ENCODE measurements around the gene CLPSL2. TPM values are rescaled to one million over a fixed set of nuclear protein-coding genes. Genes with fewer than 3 reads are reported as not detected.

The CLPSL2 gene
- total and polyA plus RNA-seq, 2 donors = 0.09 TPM; not detected in 1

- no peak overlapping the region for H3K4me3 ChIP-seq (ENCODE audit: low read length in 2 of 2)
- H3K27me3 ChIP-seq (ENCODE audit: control insufficient read depth in 2 of 2, insufficient read depth in 1 of 2, low read length in 1 of 2) = no peaks in the 10 kb centered on the region
- no peaks in the 10 kb centered on the region for H3K9me3 ChIP-seq (ENCODE audit: control insufficient read depth in 2 of 2, insufficient read depth in 1 of 2, low read length in 1 of 2)
- no peaks in the 10 kb centered on the region for H3K36me3 ChIP-seq (ENCODE audit: control insufficient read depth in 2 of 2, insufficient read depth in 2 of 2, low read length in 1 of 2)
- no peak overlapping the region for H3K27ac ChIP-seq (ENCODE audit: low read depth in 1 of 2, low read length in 1 of 2)
- H3K4me1 ChIP-seq (ENCODE audit: control insufficient read depth in 2 of 2, insufficient read depth in 2 of 2, low read length in 2 of 2) = no peaks in the 10 kb centered on the region
- 85% methylated on average over 8 of the region's 8 CpGs for WGBS
- no peak for DNase-seq (ENCODE audit: low read depth in 6 of 9, low spot score in 9 of 9)
These were observed 33.6 kb upstream of the CLPSL2 start for GRCh38 chr6:35742842-35743241.

- no peaks in the 10 kb centered on the region for H3K36me3 ChIP-seq (ENCODE audit: control insufficient read depth in 2 of 2, insufficient read depth in 2 of 2, low read length in 1 of 2)
- 94% methylated on average over 7 of the region's 7 CpGs for WGBS
- no peak for DNase-seq (ENCODE audit: low read depth in 6 of 9, low spot score in 9 of 9)
- no peaks in the 10 kb centered on the region for H3K27me3 ChIP-seq (ENCODE audit: control insufficient read depth in 2 of 2, insufficient read depth in 1 of 2, low read length in 1 of 2)
- H3K4me3 ChIP-seq (ENCODE audit: low read length in 2 of 2) = no peak overlapping the region
- no peak overlapping the region for H3K27ac ChIP-seq (ENCODE audit: low read depth in 1 of 2, low read length in 1 of 2)
- H3K4me1 ChIP-seq (ENCODE audit: control insufficient read depth in 2 of 2, insufficient read depth in 2 of 2, low read length in 2 of 2) = no peaks in the 10 kb centered on the region
- H3K9me3 ChIP-seq (ENCODE audit: control insufficient read depth in 2 of 2, insufficient read depth in 1 of 2, low read length in 1 of 2) = peaks cover 0 to 5% of the 10 kb centered on the region in 2 donors
These were observed 30.9 kb upstream of the CLPSL2 start for GRCh38 chr6:35745509-35745908.

- no peaks in the 10 kb centered on the region for H3K4me1 ChIP-seq (ENCODE audit: control insufficient read depth in 2 of 2, insufficient read depth in 2 of 2, low read length in 2 of 2)
- no peaks in the 10 kb centered on the region for H3K36me3 ChIP-seq (ENCODE audit: control insufficient read depth in 2 of 2, insufficient read depth in 2 of 2, low read length in 1 of 2)
- no peak overlapping the region for H3K4me3 ChIP-seq (ENCODE audit: low read length in 2 of 2)
- no peaks in the 10 kb centered on the region for H3K27me3 ChIP-seq (ENCODE audit: control insufficient read depth in 2 of 2, insufficient read depth in 1 of 2, low read length in 1 of 2)
- no peak overlapping the region for H3K27ac ChIP-seq (ENCODE audit: low read depth in 1 of 2, low read length in 1 of 2)
- DNase-seq (ENCODE audit: low read depth in 6 of 9, low spot score in 9 of 9) = no peak
- WGBS = 96% methylated on average over 3 of the region's 3 CpGs
- H3K9me3 ChIP-seq (ENCODE audit: control insufficient read depth in 2 of 2, insufficient read depth in 1 of 2, low read length in 1 of 2) = peaks cover 0 to 5% of the 10 kb centered on the region in 2 donors
These were observed 29.9 kb upstream of the CLPSL2 start for GRCh38 chr6:35746516-35746915.

- H3K27ac ChIP-seq (ENCODE audit: low read depth in 1 of 2, low read length in 1 of 2) = no peak overlapping the region
- DNase-seq (ENCODE audit: low read depth in 6 of 9, low spot score in 9 of 9) = no peak
- H3K9me3 ChIP-seq (ENCODE audit: control insufficient read depth in 2 of 2, insufficient read depth in 1 of 2, low read length in 1 of 2) = peaks cover 0 to 5% of the 10 kb centered on the region in 2 donors
- H3K4me3 ChIP-seq (ENCODE audit: low read length in 2 of 2) = no peak overlapping the region
- no peaks in the 10 kb centered on the region for H3K4me1 ChIP-seq (ENCODE audit: control insufficient read depth in 2 of 2, insufficient read depth in 2 of 2, low read length in 2 of 2)
- H3K36me3 ChIP-seq (ENCODE audit: control insufficient read depth in 2 of 2, insufficient read depth in 2 of 2, low read length in 1 of 2) = no peaks in the 10 kb centered on the region
- WGBS = 99% methylated on average over 1 of the region's 1 CpG
- no peaks in the 10 kb centered on the region for H3K27me3 ChIP-seq (ENCODE audit: control insufficient read depth in 2 of 2, insufficient read depth in 1 of 2, low read length in 1 of 2)
These were observed 28.5 kb upstream of the CLPSL2 start for GRCh38 chr6:35747877-35748276.

GRCh38 chr6:35750557-35750956, 25.8 kb upstream of the CLPSL2 start:
- peaks cover 0 to 5% of the 10 kb centered on the region in 2 donors for H3K9me3 ChIP-seq (ENCODE audit: control insufficient read depth in 2 of 2, insufficient read depth in 1 of 2, low read length in 1 of 2)
- 95% methylated on average over 7 of the region's 7 CpGs for WGBS

GRCh38 chr6:35751594-35751993, 24.8 kb upstream of the CLPSL2 start:
- Histone ChIP-seq H3K9me3 (ENCODE audit: control insufficient read depth in 2 of 2, insufficient read depth in 1 of 2, low read length in 1 of 2) (peaks cover 0 to 5% of the 10 kb centered on the region in 2 donors), H3K4me3 (ENCODE audit: low read length in 2 of 2) (no peak overlapping the region), H3K36me3 (ENCODE audit: control insufficient read depth in 2 of 2, insufficient read depth in 2 of 2, low read length in 1 of 2) (no peaks in the 10 kb centered on the region), H3K27me3 (ENCODE audit: control insufficient read depth in 2 of 2, insufficient read depth in 1 of 2, low read length in 1 of 2) (no peaks in the 10 kb centered on the region), H3K4me1 (ENCODE audit: control insufficient read depth in 2 of 2, insufficient read depth in 2 of 2, low read length in 2 of 2) (no peaks in the 10 kb centered on the region), H3K27ac (ENCODE audit: low read depth in 1 of 2, low read length in 1 of 2) (no peak overlapping the region)
- DNase-seq (ENCODE audit: low read depth in 6 of 9, low spot score in 9 of 9) = no peak
- 95% methylated on average over 4 of the region's 4 CpGs for WGBS

More at GRCh38 chr6:35750557-35750956, 25.8 kb upstream of the CLPSL2 start:
- H3K27me3 ChIP-seq (ENCODE audit: control insufficient read depth in 2 of 2, insufficient read depth in 1 of 2, low read length in 1 of 2) = no peaks in the 10 kb centered on the region
- no peak for DNase-seq (ENCODE audit: low read depth in 6 of 9, low spot score in 9 of 9)
- H3K4me3 ChIP-seq (ENCODE audit: low read length in 2 of 2) = no peak overlapping the region
- H3K4me1 ChIP-seq (ENCODE audit: control insufficient read depth in 2 of 2, insufficient read depth in 2 of 2, low read length in 2 of 2) = no peaks in the 10 kb centered on the region
- H3K27ac ChIP-seq (ENCODE audit: low read depth in 1 of 2, low read length in 1 of 2) = no peak overlapping the region
- no peaks in the 10 kb centered on the region for H3K36me3 ChIP-seq (ENCODE audit: control insufficient read depth in 2 of 2, insufficient read depth in 2 of 2, low read length in 1 of 2)

- Histone ChIP-seq H3K4me3 (ENCODE audit: low read length in 2 of 2) (no peak overlapping the region), H3K27ac (ENCODE audit: low read depth in 1 of 2, low read length in 1 of 2) (no peak overlapping the region), H3K4me1 (ENCODE audit: control insufficient read depth in 2 of 2, insufficient read depth in 2 of 2, low read length in 2 of 2) (no peaks in the 10 kb centered on the region), H3K36me3 (ENCODE audit: control insufficient read depth in 2 of 2, insufficient read depth in 2 of 2, low read length in 1 of 2) (no peaks in the 10 kb centered on the region), H3K9me3 (ENCODE audit: control insufficient read depth in 2 of 2, insufficient read depth in 1 of 2, low read length in 1 of 2) (peaks cover 0 to 5% of the 10 kb centered on the region in 2 donors), H3K27me3 (ENCODE audit: control insufficient read depth in 2 of 2, insufficient read depth in 1 of 2, low read length in 1 of 2) (no peaks in the 10 kb centered on the region)
- WGBS = 99% methylated on average over 4 of the region's 4 CpGs
- DNase-seq (ENCODE audit: low read depth in 6 of 9, low spot score in 9 of 9) = no peak
These were observed 24.1 kb upstream of the CLPSL2 start for GRCh38 chr6:35752330-35752729.

- WGBS = 96% methylated on average over 6 of the region's 6 CpGs
These were observed 21.7 kb upstream of the CLPSL2 start for GRCh38 chr6:35754452-35755277.

GRCh38 chr6:35755278-35755924, 21.0 kb upstream of the CLPSL2 start:
- 83% methylated on average over 3 of the region's 3 CpGs for WGBS
- no peaks in the 10 kb centered on the region for H3K36me3 ChIP-seq (ENCODE audit: control insufficient read depth in 2 of 2, insufficient read depth in 2 of 2, low read length in 1 of 2)
- no peak for DNase-seq (ENCODE audit: low read depth in 6 of 9, low spot score in 9 of 9)
- H3K4me1 ChIP-seq (ENCODE audit: control insufficient read depth in 2 of 2, insufficient read depth in 2 of 2, low read length in 2 of 2) = no peaks in the 10 kb centered on the region
- H3K27me3 ChIP-seq (ENCODE audit: control insufficient read depth in 2 of 2, insufficient read depth in 1 of 2, low read length in 1 of 2) = no peaks in the 10 kb centered on the region
- no peaks in the 10 kb centered on the region for H3K9me3 ChIP-seq (ENCODE audit: control insufficient read depth in 2 of 2, insufficient read depth in 1 of 2, low read length in 1 of 2)
- H3K27ac ChIP-seq (ENCODE audit: low read depth in 1 of 2, low read length in 1 of 2) = no peak overlapping the region
- no peak overlapping the region for H3K4me3 ChIP-seq (ENCODE audit: low read length in 2 of 2)

More at GRCh38 chr6:35754452-35755277, 21.7 kb upstream of the CLPSL2 start:
- no peak overlapping the region for H3K27ac ChIP-seq (ENCODE audit: low read depth in 1 of 2, low read length in 1 of 2)
- H3K4me1 ChIP-seq (ENCODE audit: control insufficient read depth in 2 of 2, insufficient read depth in 2 of 2, low read length in 2 of 2) = no peaks in the 10 kb centered on the region
- H3K36me3 ChIP-seq (ENCODE audit: control insufficient read depth in 2 of 2, insufficient read depth in 2 of 2, low read length in 1 of 2) = no peaks in the 10 kb centered on the region
- H3K27me3 ChIP-seq (ENCODE audit: control insufficient read depth in 2 of 2, insufficient read depth in 1 of 2, low read length in 1 of 2) = no peaks in the 10 kb centered on the region
- DNase-seq (ENCODE audit: low read depth in 6 of 9, low spot score in 9 of 9) = no peak
- H3K4me3 ChIP-seq (ENCODE audit: low read length in 2 of 2) = no peak overlapping the region
- H3K9me3 ChIP-seq (ENCODE audit: control insufficient read depth in 2 of 2, insufficient read depth in 1 of 2, low read length in 1 of 2) = no peaks in the 10 kb centered on the region
